HFFc6 (cell line): Measurements from ENCODE around the gene SLIT1. TPM values are rescaled to one million over a fixed set of nuclear protein-coding genes. Genes with fewer than 3 reads are reported as not detected.

Experiments used
- DNase-seq: peaks from one replicate; pipeline ENCODE4 v3.0.0-alpha.2; 2018
- H3K27ac Mint-ChIP-seq: 2 replicates; pipeline ENCODE4 v1.8.0; 2020; ENCODE audit warnings: mild to moderate bottlenecking, mixed read lengths
- H3K27me3 Mint-ChIP-seq: 2 replicates; pipeline ENCODE4 v1.8.0; 2021; ENCODE audit warnings: mild to moderate bottlenecking, moderate library complexity, mixed read lengths; ENCODE audit not compliant: insufficient read depth
- H3K36me3 Mint-ChIP-seq: 2 replicates; pipeline ENCODE4 v1.8.0; 2021; ENCODE audit warnings: low read depth, mixed read lengths
- H3K4me1 Mint-ChIP-seq: 2 replicates; pipeline ENCODE4 v1.8.0; 2020; ENCODE audit warnings: low read depth, mixed read lengths
- H3K4me3 Mint-ChIP-seq: 2 replicates; pipeline ENCODE4 v1.8.0; 2020; ENCODE audit warnings: mild to moderate bottlenecking, moderate library complexity, mixed read lengths
- H3K9me3 Mint-ChIP-seq: 2 replicates; pipeline ENCODE4 v1.8.0; 2020; ENCODE audit warnings: mild to moderate bottlenecking, mixed read lengths
- total RNA-seq, 6 experiments: library from RNA; stranded (reverse); fragmentation: NEBNext Ultra II Directional; extraction: Animal tissue kit (Norgen Biotek cat#: 25700); gene quantifications; 2 replicates in 1 of 6; 3 replicates in 5 of 6; pipeline ENCODE4 v1.2.3, GENCODE V29; 2021
- TF ChIP-seq, protein P1 (sequence below): fragments of 200-600 bp; sonication (generic); IDR thresholded peaks from 2 replicates; pipeline ENCODE4 v1.5.0; 2021; ENCODE audit warnings: antibody characterized with exemption, mild to moderate bottlenecking

Gene SLIT1
- total RNA-seq, 6 experiments from 2014 or later, result 0.05 TPM; not detected in 5

DNA sequence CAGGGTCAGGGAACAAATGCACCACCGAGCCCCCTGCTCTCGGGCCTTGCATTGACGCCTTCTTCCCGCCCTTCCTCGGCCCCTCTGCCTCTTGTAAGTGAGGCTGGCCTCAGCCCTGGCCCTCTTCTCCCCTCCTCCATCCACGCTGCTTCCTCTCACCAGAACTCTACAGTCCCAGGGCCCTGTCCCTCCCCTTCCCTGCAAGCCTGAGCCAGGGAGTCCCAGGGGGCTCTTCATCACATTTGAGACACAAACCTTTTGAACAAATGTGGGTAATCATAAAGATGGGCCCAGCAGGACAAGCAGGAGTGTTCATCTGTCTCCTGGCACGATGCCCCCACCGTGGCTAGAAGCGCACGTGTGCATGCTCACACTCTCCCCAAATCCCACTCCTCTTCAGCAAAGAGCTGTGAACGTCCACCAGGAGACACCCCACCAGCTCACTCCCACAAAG, 57.7 kb downstream of the SLIT1 start:
- no peaks in the 10 kb centered on the region for H3K9me3 Mint-ChIP-seq
- no peak for DNase-seq
- H3K27me3 Mint-ChIP-seq, result peaks cover 47% of the 10 kb centered on the region
- H3K4me3 Mint-ChIP-seq, result no peak overlapping the region
- H3K36me3 Mint-ChIP-seq, result no peaks in the 10 kb centered on the region
- TF ChIP-seq, protein P1, sequence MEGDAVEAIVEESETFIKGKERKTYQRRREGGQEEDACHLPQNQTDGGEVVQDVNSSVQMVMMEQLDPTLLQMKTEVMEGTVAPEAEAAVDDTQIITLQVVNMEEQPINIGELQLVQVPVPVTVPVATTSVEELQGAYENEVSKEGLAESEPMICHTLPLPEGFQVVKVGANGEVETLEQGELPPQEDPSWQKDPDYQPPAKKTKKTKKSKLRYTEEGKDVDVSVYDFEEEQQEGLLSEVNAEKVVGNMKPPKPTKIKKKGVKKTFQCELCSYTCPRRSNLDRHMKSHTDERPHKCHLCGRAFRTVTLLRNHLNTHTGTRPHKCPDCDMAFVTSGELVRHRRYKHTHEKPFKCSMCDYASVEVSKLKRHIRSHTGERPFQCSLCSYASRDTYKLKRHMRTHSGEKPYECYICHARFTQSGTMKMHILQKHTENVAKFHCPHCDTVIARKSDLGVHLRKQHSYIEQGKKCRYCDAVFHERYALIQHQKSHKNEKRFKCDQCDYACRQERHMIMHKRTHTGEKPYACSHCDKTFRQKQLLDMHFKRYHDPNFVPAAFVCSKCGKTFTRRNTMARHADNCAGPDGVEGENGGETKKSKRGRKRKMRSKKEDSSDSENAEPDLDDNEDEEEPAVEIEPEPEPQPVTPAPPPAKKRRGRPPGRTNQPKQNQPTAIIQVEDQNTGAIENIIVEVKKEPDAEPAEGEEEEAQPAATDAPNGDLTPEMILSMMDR, result no peak
- H3K27ac Mint-ChIP-seq, result no peak overlapping the region
- H3K4me1 Mint-ChIP-seq, result no peaks in the 10 kb centered on the region

DNA sequence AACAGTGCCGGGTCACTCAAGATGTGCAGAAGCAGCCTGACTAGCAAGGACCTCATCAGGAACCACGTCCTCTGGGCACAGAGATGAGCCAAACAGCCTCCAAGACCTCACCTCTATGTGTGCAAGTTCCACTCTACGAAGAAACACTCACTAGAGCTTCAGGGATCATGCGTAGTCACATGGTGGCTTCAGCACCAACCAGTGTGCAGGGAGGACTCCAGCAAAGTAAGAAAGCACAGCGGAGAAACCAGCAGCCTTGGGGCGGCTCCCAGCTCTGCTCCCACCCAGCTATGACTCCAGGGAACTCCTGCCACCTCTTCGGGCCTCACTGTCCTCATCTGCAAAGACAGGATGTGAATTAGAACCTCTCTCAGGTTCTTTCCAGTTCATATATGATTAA, 58.2 kb downstream of the SLIT1 start:
- no peaks in the 10 kb centered on the region for H3K36me3 Mint-ChIP-seq
- H3K27ac Mint-ChIP-seq, result no peak overlapping the region
- no peak overlapping the region for H3K4me3 Mint-ChIP-seq
- DNase-seq, result no peak
- H3K27me3 Mint-ChIP-seq, result peaks cover 51% of the 10 kb centered on the region
- no peaks in the 10 kb centered on the region for H3K9me3 Mint-ChIP-seq
- TF ChIP-seq, protein P1, result no peak
- no peaks in the 10 kb centered on the region for H3K4me1 Mint-ChIP-seq

DNA sequence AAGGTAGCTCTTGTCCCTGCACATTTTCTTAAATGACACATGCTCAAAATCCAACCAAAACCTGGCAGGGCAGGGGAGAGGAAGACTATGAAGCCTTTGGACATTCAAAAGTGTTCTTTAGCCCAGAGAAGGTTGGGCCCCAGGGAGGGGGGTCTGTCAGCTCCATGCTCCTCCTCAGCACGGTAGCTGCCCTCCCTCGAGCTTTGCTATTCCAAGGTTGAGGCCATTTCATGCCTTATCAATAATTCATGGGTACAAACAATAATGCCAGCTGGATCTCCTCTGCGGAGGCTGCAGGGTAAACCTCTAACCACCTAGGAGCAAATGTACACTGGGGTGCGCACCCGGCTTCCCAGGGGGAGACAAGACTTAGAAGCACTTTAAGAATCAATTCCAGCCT, 61.5 kb downstream of the SLIT1 start:
- no peaks in the 10 kb centered on the region for H3K36me3 Mint-ChIP-seq
- no peak overlapping the region for H3K4me3 Mint-ChIP-seq
- H3K27me3 Mint-ChIP-seq, result peaks cover 43% of the 10 kb centered on the region
- TF ChIP-seq, protein P1, result no peak
- no peaks in the 10 kb centered on the region for H3K9me3 Mint-ChIP-seq
- DNase-seq, result no peak
- H3K27ac Mint-ChIP-seq, result no peak overlapping the region
- no peaks in the 10 kb centered on the region for H3K4me1 Mint-ChIP-seq

DNA sequence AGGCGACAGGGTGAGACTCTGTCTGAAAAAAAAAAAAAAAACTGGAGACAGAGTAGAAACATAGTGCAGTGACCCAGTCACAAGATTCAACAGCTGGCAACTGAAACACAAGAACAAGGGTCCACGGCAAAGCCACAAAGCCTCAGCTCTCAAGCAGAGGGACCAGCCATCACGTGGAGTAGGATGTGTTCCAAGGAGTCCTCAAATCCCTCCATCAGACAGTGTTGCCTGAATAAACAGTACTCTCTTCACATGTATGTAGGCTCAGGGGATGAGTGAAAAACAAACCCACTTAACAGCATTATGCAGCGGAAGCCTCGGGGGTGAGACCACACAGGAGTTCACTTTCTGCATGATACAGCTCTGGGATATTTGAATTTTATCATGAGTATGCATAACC, 62.0 kb downstream of the SLIT1 start:
- TF ChIP-seq, protein P1, result no peak
- H3K27ac Mint-ChIP-seq, result no peak overlapping the region
- no peaks in the 10 kb centered on the region for H3K4me1 Mint-ChIP-seq
- H3K27me3 Mint-ChIP-seq, result peaks cover 48% of the 10 kb centered on the region
- no peak overlapping the region for H3K4me3 Mint-ChIP-seq
- DNase-seq, result no peak
- no peaks in the 10 kb centered on the region for H3K9me3 Mint-ChIP-seq
- H3K36me3 Mint-ChIP-seq, result no peaks in the 10 kb centered on the region

DNA sequence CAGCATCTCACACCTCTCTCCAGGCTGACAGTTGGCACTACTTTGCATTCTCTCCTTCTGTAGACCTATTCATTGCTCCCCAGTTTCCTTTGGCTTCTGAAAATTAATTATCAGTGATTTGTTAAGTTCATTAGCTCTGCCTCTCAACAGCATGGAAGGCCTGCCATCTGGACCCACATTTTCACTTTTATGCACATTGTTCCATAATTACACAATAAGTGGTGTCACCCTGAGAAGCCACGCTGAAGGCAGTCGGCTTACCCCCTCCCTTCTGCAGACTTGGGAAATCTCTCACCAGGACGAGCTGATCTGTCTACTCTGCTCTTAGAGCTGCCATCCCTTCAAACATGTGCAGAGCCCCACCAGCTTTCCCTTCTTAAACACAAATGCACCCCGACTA, 64.7 kb downstream of the SLIT1 start:
- no peak for DNase-seq
- no peak overlapping the region for H3K4me3 Mint-ChIP-seq
- H3K36me3 Mint-ChIP-seq, result no peaks in the 10 kb centered on the region
- peaks cover 38% of the 10 kb centered on the region for H3K27me3 Mint-ChIP-seq
- TF ChIP-seq, protein P1, result no peak
- H3K4me1 Mint-ChIP-seq, result no peaks in the 10 kb centered on the region
- no peak overlapping the region for H3K27ac Mint-ChIP-seq
- no peaks in the 10 kb centered on the region for H3K9me3 Mint-ChIP-seq

DNA sequence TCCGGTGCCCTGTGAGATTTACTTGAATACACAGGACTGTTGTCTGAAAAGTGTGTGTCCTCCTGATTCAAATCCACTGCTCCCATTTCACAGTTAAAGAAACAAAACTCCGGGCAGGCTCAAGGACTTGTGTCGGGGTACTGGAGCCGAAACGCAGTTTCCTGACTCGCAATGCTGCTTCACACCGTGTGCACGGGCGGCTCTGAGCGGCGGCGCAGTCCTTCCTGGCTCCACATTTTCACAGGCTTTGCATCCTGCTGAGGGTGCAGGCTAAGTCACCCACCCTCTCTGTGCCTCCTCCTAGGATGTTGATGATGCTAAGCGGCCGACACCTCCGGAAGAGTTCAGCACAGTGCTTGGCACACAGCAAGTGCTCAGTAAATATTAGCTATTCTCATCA, 65.4 kb downstream of the SLIT1 start:
- peaks cover 42% of the 10 kb centered on the region for H3K27me3 Mint-ChIP-seq
- DNase-seq, result no peak
- TF ChIP-seq, protein P1, result no peak
- H3K9me3 Mint-ChIP-seq, result no peaks in the 10 kb centered on the region
- no peak overlapping the region for H3K27ac Mint-ChIP-seq
- H3K36me3 Mint-ChIP-seq, result no peaks in the 10 kb centered on the region
- no peaks in the 10 kb centered on the region for H3K4me1 Mint-ChIP-seq
- H3K4me3 Mint-ChIP-seq, result no peak overlapping the region
